Measurements from ENCODE around the gene IL20.

IL20 gene

DNA sequence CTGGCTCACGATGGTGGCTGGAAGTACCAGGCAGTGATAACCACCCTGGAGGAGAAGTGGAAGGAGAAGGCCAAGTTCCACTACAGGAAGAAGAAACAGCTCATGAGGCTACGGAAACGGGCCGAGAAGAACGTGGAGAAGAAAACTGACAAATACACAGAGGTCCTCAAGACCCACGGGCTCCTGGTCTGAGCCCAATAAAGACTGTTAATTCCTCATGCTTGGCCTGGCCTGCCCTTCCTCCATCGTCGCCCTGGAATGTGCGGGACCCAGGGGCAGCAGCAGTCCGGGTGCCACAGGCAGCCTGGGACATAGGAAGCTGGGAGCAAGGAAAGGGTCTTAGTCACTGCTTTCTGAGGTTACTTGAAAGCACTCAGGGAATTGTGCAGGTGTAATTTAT is 42.6 kb downstream of the IL20 start (continued):
- TF ChIP-seq, protein P1, sequence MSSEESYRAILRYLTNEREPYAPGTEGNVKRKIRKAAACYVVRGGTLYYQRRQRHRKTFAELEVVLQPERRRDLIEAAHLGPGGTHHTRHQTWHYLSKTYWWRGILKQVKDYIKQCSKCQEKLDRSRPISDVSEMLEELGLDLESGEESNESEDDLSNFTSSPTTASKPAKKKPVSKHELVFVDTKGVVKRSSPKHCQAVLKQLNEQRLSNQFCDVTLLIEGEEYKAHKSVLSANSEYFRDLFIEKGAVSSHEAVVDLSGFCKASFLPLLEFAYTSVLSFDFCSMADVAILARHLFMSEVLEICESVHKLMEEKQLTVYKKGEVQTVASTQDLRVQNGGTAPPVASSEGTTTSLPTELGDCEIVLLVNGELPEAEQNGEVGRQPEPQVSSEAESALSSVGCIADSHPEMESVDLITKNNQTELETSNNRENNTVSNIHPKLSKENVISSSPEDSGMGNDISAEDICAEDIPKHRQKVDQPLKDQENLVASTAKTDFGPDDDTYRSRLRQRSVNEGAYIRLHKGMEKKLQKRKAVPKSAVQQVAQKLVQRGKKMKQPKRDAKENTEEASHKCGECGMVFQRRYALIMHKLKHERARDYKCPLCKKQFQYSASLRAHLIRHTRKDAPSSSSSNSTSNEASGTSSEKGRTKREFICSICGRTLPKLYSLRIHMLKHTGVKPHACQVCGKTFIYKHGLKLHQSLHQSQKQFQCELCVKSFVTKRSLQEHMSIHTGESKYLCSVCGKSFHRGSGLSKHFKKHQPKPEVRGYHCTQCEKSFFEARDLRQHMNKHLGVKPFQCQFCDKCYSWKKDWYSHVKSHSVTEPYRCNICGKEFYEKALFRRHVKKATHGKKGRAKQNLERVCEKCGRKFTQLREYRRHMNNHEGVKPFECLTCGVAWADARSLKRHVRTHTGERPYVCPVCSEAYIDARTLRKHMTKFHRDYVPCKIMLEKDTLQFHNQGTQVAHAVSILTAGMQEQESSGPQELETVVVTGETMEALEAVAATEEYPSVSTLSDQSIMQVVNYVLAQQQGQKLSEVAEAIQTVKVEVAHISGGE (tag by site-specific recombination; conservative IDR thresholded peaks at IDR 0.05; ENCODE audit: low read depth): no peak
- no peak for TF ChIP-seq ZNF350 (tag by site-specific recombination; IDR thresholded peaks at IDR 0.05)
- no peak for TF ChIP-seq KLF7 (tag by site-specific recombination; IDR thresholded peaks at IDR 0.05; ENCODE audit: borderline replicate concordance)
- no peak for TF ChIP-seq SCRT2 (tag by site-specific recombination; IDR thresholded peaks at IDR 0.05)
- no peak for TF ChIP-seq ZNF629 (tag by site-specific recombination; IDR thresholded peaks at IDR 0.05)

- Histone ChIP-seq H3K36me3 (ENCODE audit: control insufficient read depth in 2 of 2, insufficient read depth in 1 of 2, low read length in 2 of 2) (no peaks in the 10 kb centered on the region), H3K27ac (ENCODE audit: extremely low read depth, low read depth, low read length) (no peak overlapping the region; the same call in 1 of the 2 replicates), H3K4me3 (ENCODE audit: low read depth, low read length) (peak overlapping the region; percentile 45), H3K9me3 (ENCODE audit: control insufficient read depth, insufficient read depth, low read depth, low read length) (no peaks in the 10 kb centered on the region), H3K4me1 (ENCODE audit: control insufficient read depth, insufficient read depth, low read length) (no peaks in the 10 kb centered on the region)
- CTCF ChIA-PET: interaction anchor here (0.6 to 3.1 kb wide), 29 partner anchors 10 to 898 kb away, joined by 3 to 22 read pairs (median 5); partner anchors contain the start of genes IL20 and IL24
- POLR2A ChIA-PET: interaction anchor here (0.6 to 1.4 kb wide), 6 partner anchors 16 to 1159 kb away, joined by 3 read pairs; partner anchors contain the start of gene NUCKS1
- TF ChIP-seq ZNF416 (tag by site-specific recombination; IDR thresholded peaks at IDR 0.05) (no peak), ZNF776 (tag by site-specific recombination; IDR thresholded peaks at IDR 0.05; ENCODE audit: borderline replicate concordance) (no peak), ZNF600 (tag by site-specific recombination; IDR thresholded peaks at IDR 0.05) (no peak), ZNF571 (tag by site-specific recombination; IDR thresholded peaks at IDR 0.05) (no peak), ELK4 (IDR thresholded peaks at IDR 0.05; ENCODE audit: borderline replicate concordance, low read depth, low read length) (no peak), GLI4 (tag by site-specific recombination; IDR thresholded peaks at IDR 0.05) (no peak), KLF17 (tag by site-specific recombination; IDR thresholded peaks at IDR 0.05) (peak; percentile 72), TRIM28 (IDR thresholded peaks at IDR 0.05; ENCODE audit: borderline replicate concordance, low read length) (no peak), ZNF114 (tag by site-specific recombination; IDR thresholded peaks at IDR 0.05) (no peak), ZNF548 (tag by site-specific recombination; IDR thresholded peaks at IDR 0.05) (no peak), ZNF701 (tag by site-specific recombination; IDR thresholded peaks at IDR 0.05) (no peak), ZNF292 (tag by site-specific recombination; IDR thresholded peaks at IDR 0.05; ENCODE audit: borderline replicate concordance, low read depth) (no peak), ZNF621 (tag by site-specific recombination; IDR thresholded peaks at IDR 0.05) (no peak), ZNF146 (tag by site-specific recombination; IDR thresholded peaks at IDR 0.05) (no peak), ZNF423 (tag by site-specific recombination; IDR thresholded peaks at IDR 0.05) (0 out of 2 replicates have a peak, but pooled peaks have one; percentile 12), ZNF169 (tag by site-specific recombination; IDR thresholded peaks at IDR 0.05) (no peak), ZNF433 (tag by site-specific recombination; IDR thresholded peaks at IDR 0.05; ENCODE audit: low read depth) (no peak), PATZ1 (tag by site-specific recombination; IDR thresholded peaks at IDR 0.05) (peak; percentile 84), ZNF24 (tag by site-specific recombination; IDR thresholded peaks at IDR 0.05) (no peak), ZBTB26 (tag by site-specific recombination; optimal IDR thresholded peaks at IDR 0.05) (peak; percentile 97), OVOL3 (tag by site-specific recombination; IDR thresholded peaks at IDR 0.05) (no peak), MZF1 (tag by site-specific recombination; IDR thresholded peaks at IDR 0.05; ENCODE audit: borderline replicate concordance) (no peak)
These were observed 43.9 kb downstream of the IL20 start for GRCh38 chr1:206909161-206909882.

Measured in HEK293 (cell line).